HL-60 (cell line): ENCODE results near the gene LRRC53.

Experiments used
- DNase-seq, 2 experiments: peaks; one replicate each; pipeline ENCODE4 v3.0.0-alpha.2; 2010 to 2020; ENCODE audit warnings: low read depth in 1 of 2, low spot score in 1 of 2
- H3K27ac ChIP-seq: fragments of 250-450 bp; sonication (Bioruptor Pico); replicated peaks from 2 replicates; pipeline ENCODE4 v1.5.1; 2020; ENCODE audit warnings: mild to moderate bottlenecking, moderate library complexity
- H3K27me3 ChIP-seq: fragments of 250-450 bp; sonication (Bioruptor Pico); 2 replicates; pipeline ENCODE4 v1.5.1; 2021; ENCODE audit warnings: mild to moderate bottlenecking, moderate library complexity; ENCODE audit not compliant: insufficient read depth, poor library complexity, severe bottlenecking
- H3K4me3 ChIP-seq: replicated peaks from 2 replicates; pipeline ENCODE4 v1.5.1; 2011; ENCODE audit warnings: mild to moderate bottlenecking, control low read depth, low read length; ENCODE audit not compliant: insufficient read depth
- CTCF ChIP-seq: IDR thresholded peaks from one replicate; pipeline ENCODE4 v1.5.1; 2011; ENCODE audit warnings: low read length, control low read depth, inconsistent platforms; ENCODE audit not compliant: insufficient read depth
- GABPA ChIP-seq: IDR thresholded peaks from 2 replicates; pipeline ENCODE4 v1.6.1; 2012; ENCODE audit warnings: low read depth
- POLR2AphosphoS5 ChIP-seq: IDR thresholded peaks from 2 replicates; pipeline ENCODE4 v1.6.1; 2012; ENCODE audit warnings: low read depth
- REST ChIP-seq: IDR thresholded peaks from 2 replicates; pipeline ENCODE4 v1.6.1; 2012; ENCODE audit warnings: low read depth; ENCODE audit not compliant: insufficient replicate concordance
- SPI1 ChIP-seq: IDR thresholded peaks from 2 replicates; pipeline ENCODE4 v1.6.1; 2012; ENCODE audit warnings: low read depth, mild to moderate bottlenecking, borderline replicate concordance

The LRRC53 gene

GRCh38 chr1:74486036-74486435 lies 26.4 kb downstream of the LRRC53 start:
- Histone ChIP-seq H3K4me3 (no peak overlapping the region), H3K27me3 (no peaks in the 10 kb centered on the region), H3K27ac (no peak overlapping the region)
- no peak for DNase-seq
- TF ChIP-seq SPI1 = peak; percentile 15; the same call in 1 of the 2 replicates
- TF ChIP-seq REST = no peak
- no peak for TF ChIP-seq GABPA
- no peak for TF ChIP-seq CTCF

- Histone ChIP-seq H3K27ac (no peak overlapping the region), H3K27me3 (no peaks in the 10 kb centered on the region), H3K4me3 (no peak overlapping the region)
- TF ChIP-seq SPI1 (no peak), REST (no peak), GABPA (no peak), CTCF (no peak), POLR2AphosphoS5 (no peak)
- no peak for DNase-seq
Observed at GRCh38 chr1:74485622-74486021, 26.8 kb downstream of the LRRC53 start.

GRCh38 chr1:74481607-74482006 lies 30.8 kb downstream of the LRRC53 start:
- DNase-seq = no peak
- H3K27ac ChIP-seq = no peak overlapping the region
- H3K27me3 ChIP-seq = no peaks in the 10 kb centered on the region
- TF ChIP-seq POLR2AphosphoS5 (no peak), SPI1 (no peak), REST (no peak), CTCF (no peak), GABPA (no peak)
- H3K4me3 ChIP-seq = no peak overlapping the region
